Activated CD4-positive, alpha-beta memory T cell treated with anti-CD3 and anti-CD28 coated beads, Interleukin-2, amount 10 ng/mL, durations not matched to agents 7 days and 5 days (primary cell): Measurements from ENCODE around the gene SPEN. TPM values are rescaled to one million over a fixed set of nuclear protein-coding genes. Genes with fewer than 3 reads are reported as not detected.
"Not testable (repeated sequence)": the region's sequence is repeated elsewhere in the genome, so short reads cannot be mapped to it uniquely, and the experiment has no call there.

ENCODE experiments used
- CTCF ChIA-PET: fragments of 350-600 bp; sonication (Branson Sonifier 250); formaldehyde crosslinking; loops from one replicate; lab custom pipeline; 2021; ENCODE audit warnings: antibody characterized with exemption, inconsistent platforms; lab: Charles Lee
- POLR2A ChIA-PET: fragments of 350-600 bp; sonication (Branson Sonifier 250); formaldehyde crosslinking; loops from one replicate; lab custom pipeline; 2021; ENCODE audit warnings: antibody characterized with exemption; lab: Charles Lee
- DNase-seq: peaks from one replicate; pipeline ENCODE4 v3.0.0-alpha.2; 2020
- H3K27ac Mint-ChIP-seq: one replicate; pipeline ENCODE4 v1.8.0; 2021; ENCODE audit warnings: mild to moderate bottlenecking, mixed read lengths
- H3K27me3 Mint-ChIP-seq: one replicate; pipeline ENCODE4 v1.8.0; 2021; ENCODE audit warnings: mixed read lengths
- H3K36me3 Mint-ChIP-seq: one replicate; pipeline ENCODE4 v1.8.0; 2021; ENCODE audit warnings: low read depth, mixed read lengths
- H3K4me1 Mint-ChIP-seq: one replicate; pipeline ENCODE4 v1.8.0; 2021; ENCODE audit warnings: mixed read lengths
- H3K4me3 Mint-ChIP-seq: one replicate; pipeline ENCODE4 v1.8.0; 2021; ENCODE audit warnings: mild to moderate bottlenecking, mixed read lengths
- H3K9me3 Mint-ChIP-seq: one replicate; pipeline ENCODE4 v1.8.0; 2021; ENCODE audit warnings: mixed read lengths
- total RNA-seq, 2 experiments: library from RNA; stranded (reverse); gene quantifications; one replicate each; pipeline ENCODE4 v1.2.3, GENCODE V29; 2021

Gene SPEN
- total RNA-seq, 2 experiments from 2014 or later = 52.1 to 52.5 TPM

- DNase-seq = no peak
- Mint-ChIP-seq H3K27ac (no peak overlapping the region), H3K27me3 (no peaks in the 10 kb centered on the region), H3K9me3 (no peaks in the 10 kb centered on the region), H3K36me3 (peaks cover 20% of the 10 kb centered on the region), H3K4me1 (peaks cover 31% of the 10 kb centered on the region), H3K4me3 (no peak overlapping the region)
- CTCF ChIA-PET = interaction anchor here (1.2 to 1.5 kb wide), 2 partner anchors 9 to 39 kb away, joined by 3 to 4 read pairs; no protein-coding TSS in a partner anchor
- POLR2A ChIA-PET = interaction anchor here (0.9 kb wide), 1 partner anchor 39 kb away, joined by 4 read pairs; the partner anchor contains the start of gene SPEN
Measured at GRCh38 chr1:15886611-15887167, 39.2 kb downstream of the SPEN start.

GRCh38 chr1:15892857-15893599 is 45.5 kb downstream of the SPEN start:
- H3K9me3 Mint-ChIP-seq, DNase-seq, H3K4me3 Mint-ChIP-seq, H3K27me3 Mint-ChIP-seq: not testable (repeated sequence)
- H3K4me1 Mint-ChIP-seq = peaks cover 31% of the 10 kb centered on the region
- CTCF ChIA-PET = interaction anchor here (1.5 kb wide), 1 partner anchor 101 kb away, joined by 3 read pairs; no protein-coding TSS in a partner anchor
- peak overlapping the region; percentile 70 for H3K27ac Mint-ChIP-seq
- POLR2A ChIA-PET = interaction anchor here (1.6 kb wide), 1 partner anchor 45 kb away, joined by 4 read pairs; the partner anchor contains the start of gene SPEN
- H3K36me3 Mint-ChIP-seq = peaks cover 37% of the 10 kb centered on the region

GRCh38 chr1:15895233-15895632 is 47.7 kb downstream of the SPEN start:
- H3K4me1 Mint-ChIP-seq = peaks cover 35% of the 10 kb centered on the region
- H3K4me3 Mint-ChIP-seq = no peak overlapping the region
- H3K27ac Mint-ChIP-seq = no peak overlapping the region
- no peaks in the 10 kb centered on the region for H3K27me3 Mint-ChIP-seq
- ChIA-PET POLR2A (interaction anchor here (0.8 to 1.3 kb wide), 2 partner anchors 59 to 61 kb away, joined by 3 read pairs; no protein-coding TSS in a partner anchor), CTCF (interaction anchor here (1.2 to 1.3 kb wide), 2 partner anchors 12 to 80 kb away, joined by 3 to 7 read pairs; no protein-coding TSS in a partner anchor)
- H3K36me3 Mint-ChIP-seq = peaks cover 27% of the 10 kb centered on the region
- DNase-seq = no peak
- H3K9me3 Mint-ChIP-seq = no peaks in the 10 kb centered on the region

DNA sequence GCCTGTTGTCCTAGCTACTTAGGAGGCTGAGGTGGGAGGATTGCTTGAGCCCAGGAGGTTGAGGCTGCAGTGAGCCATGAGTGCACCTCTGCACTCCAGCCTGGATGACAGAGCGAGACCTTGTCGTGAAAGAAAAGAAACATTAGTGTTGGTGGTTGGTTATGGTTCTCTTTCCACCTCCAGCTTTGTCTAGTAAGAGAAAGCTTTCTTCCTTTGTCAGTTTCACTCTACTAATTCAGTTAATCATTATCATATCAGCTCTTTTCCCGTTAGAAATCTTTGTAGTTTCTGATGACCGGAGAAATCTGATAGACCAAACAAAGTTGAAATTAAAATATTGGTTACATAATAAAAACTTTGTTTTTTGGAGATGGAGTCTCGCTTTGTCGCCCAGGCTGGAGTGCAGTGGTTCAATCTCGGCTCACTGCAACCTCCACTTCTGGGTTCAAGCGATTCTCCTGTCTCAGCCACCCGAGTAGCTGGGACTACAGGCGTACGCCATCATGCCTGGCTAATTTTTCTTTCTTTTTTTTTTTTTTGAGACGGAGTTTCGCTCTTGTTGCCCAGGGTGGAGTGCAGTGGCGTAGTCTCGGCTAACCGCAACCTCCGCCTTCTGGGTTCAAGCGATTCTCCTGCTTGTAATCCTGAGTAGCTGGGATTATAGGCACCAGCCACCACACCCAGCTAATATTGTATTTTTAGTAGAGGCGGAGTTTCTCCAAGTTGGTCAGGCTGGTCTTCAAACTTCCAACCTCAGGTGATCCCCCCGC is 49.5 kb downstream of the SPEN start:
- POLR2A ChIA-PET = interaction anchor here (0.9 kb wide), 1 partner anchor 370 kb away, joined by 3 read pairs; no protein-coding TSS in a partner anchor
- not testable (repeated sequence) for DNase-seq

DNA sequence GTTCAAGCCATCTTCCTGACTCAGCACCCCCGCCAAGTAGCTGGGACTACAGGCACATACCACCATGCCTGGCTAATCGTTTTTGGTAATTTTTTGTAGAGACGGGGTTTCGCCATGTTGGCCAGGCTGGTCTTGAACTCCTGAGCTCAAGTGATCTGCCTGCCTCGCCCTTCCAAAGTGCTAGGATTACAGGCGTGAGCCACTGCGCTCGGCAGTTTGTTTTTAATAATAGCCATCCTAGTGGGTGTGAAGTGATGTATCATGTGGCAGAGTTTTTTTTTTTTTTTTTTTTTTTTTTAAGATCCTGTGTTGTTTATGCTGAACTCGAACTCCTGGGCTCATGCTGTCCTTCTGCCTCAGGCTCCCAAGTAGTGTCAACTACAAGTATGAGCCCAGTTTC is 51.8 kb downstream of the SPEN start:
- no peak for DNase-seq
- Mint-ChIP-seq H3K9me3 (no peaks in the 10 kb centered on the region), H3K4me3 (no peak overlapping the region), H3K4me1 (peaks cover 24% of the 10 kb centered on the region), H3K36me3 (peaks cover 16% of the 10 kb centered on the region), H3K27ac (no peak overlapping the region), H3K27me3 (no peaks in the 10 kb centered on the region)
- ChIA-PET CTCF (no interaction called here), POLR2A (no interaction called here)

More for the DNA sequence above, 49.5 kb downstream of the SPEN start:
- H3K4me3 Mint-ChIP-seq, H3K27me3 Mint-ChIP-seq, H3K9me3 Mint-ChIP-seq: not testable (repeated sequence)
- H3K4me1 Mint-ChIP-seq = peaks cover 38% of the 10 kb centered on the region
- CTCF ChIA-PET = interaction anchor here (0.9 kb wide), 1 partner anchor 17 kb away, joined by 3 read pairs; no protein-coding TSS in a partner anchor
- H3K36me3 Mint-ChIP-seq = peaks cover 22% of the 10 kb centered on the region
- peak overlapping the region; percentile 56 for H3K27ac Mint-ChIP-seq

DNA sequence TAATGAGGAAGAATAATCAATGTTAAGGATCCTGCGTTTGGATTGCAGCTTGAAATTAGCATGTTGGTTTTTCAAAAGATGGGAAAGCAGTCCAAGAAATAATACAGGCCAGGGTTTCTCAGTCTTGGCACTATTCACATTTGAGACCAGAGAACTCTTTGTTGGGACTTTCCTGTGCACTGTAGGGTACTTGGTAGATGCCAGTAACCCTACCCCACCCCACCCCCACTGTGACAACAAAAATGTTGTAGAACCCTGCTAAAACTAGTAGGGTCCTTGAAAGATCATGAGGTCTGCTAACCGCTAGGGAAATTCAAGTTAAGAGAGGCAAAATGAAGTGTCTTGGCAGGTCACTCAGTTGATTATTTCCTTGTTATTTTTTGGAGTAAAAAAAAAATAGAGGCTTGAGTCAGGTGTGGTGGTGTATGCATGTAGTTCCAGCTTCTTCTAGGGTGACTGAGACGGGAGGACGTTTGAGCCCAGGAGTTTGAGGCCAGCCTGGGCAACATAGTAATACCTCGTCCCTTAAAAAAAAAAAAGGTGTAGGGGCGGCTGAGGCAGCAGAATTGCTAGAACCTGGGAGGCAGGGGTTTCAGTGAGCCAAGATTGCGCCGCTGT is 53.3 kb downstream of the SPEN start:
- DNase-seq = no peak
- Mint-ChIP-seq H3K9me3 (no peaks in the 10 kb centered on the region), H3K27ac (no peak overlapping the region), H3K4me3 (no peak overlapping the region), H3K27me3 (no peaks in the 10 kb centered on the region), H3K36me3 (peaks cover 13% of the 10 kb centered on the region), H3K4me1 (peaks cover 21% of the 10 kb centered on the region)
- POLR2A ChIA-PET = no interaction called here
- CTCF ChIA-PET = no interaction called here

DNA sequence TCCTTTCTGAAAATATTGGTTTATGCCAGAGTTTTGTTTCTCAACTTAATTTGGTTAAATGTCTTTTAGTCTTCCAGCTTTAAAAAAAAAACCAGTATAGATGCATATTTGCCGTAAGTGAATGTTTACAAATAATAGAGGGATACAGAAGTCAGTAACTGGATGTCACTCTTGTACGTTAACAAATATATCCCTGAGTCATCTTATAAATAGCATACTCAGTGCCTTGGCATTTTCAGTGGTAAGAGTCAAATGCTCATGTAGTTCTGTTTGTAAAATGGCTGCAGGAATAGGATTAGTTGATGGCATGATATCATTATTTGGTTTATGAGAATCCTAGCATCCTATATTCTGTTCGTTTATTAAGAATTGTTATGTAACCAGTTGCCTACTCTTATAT is 55.4 kb downstream of the SPEN start:
- ChIA-PET POLR2A (no interaction called here), CTCF (interaction anchor here (0.9 kb wide), 1 partner anchor 87 kb away, joined by 3 read pairs; no protein-coding TSS in a partner anchor)
- no peak overlapping the region for H3K4me3 Mint-ChIP-seq
- no peaks in the 10 kb centered on the region for H3K9me3 Mint-ChIP-seq
- peaks cover 13% of the 10 kb centered on the region for H3K4me1 Mint-ChIP-seq
- peaks cover 4% of the 10 kb centered on the region for H3K36me3 Mint-ChIP-seq
- H3K27ac Mint-ChIP-seq = no peak overlapping the region
- no peak for DNase-seq
- H3K27me3 Mint-ChIP-seq = no peaks in the 10 kb centered on the region

DNA sequence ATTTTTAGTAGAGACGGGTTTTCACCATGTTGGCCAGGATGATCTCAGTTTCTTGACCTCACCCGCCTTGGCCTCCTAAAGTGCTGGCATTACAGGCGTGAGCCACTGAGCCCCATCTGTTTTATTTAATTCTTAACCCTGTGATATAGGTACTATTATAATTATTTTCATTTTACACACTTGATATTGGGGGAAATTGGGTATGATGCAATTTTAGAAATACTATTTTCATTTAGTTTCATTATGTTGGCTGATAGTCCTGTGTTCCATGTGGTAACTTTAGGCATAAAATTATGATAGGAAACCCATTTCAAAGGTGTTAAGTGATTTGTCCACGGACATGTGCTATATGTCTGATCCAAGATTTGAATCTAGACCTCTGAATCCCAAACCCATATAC is 61.1 kb downstream of the SPEN start:
- ChIA-PET POLR2A (no interaction called here), CTCF (no interaction called here)
- Mint-ChIP-seq H3K36me3 (peaks cover 33% of the 10 kb centered on the region), H3K27me3 (no peaks in the 10 kb centered on the region), H3K27ac (no peak overlapping the region), H3K4me3 (no peak overlapping the region), H3K4me1 (no peaks in the 10 kb centered on the region), H3K9me3 (no peaks in the 10 kb centered on the region)
- no peak for DNase-seq

GRCh38 chr1:15911141-15911540 is 63.6 kb downstream of the SPEN start:
- H3K4me3 Mint-ChIP-seq = no peak overlapping the region
- H3K4me1 Mint-ChIP-seq = peaks cover 8% of the 10 kb centered on the region
- CTCF ChIA-PET = interaction anchor here (2.1 kb wide), 1 partner anchor 96 kb away, joined by 7 read pairs; no protein-coding TSS in a partner anchor
- no peak overlapping the region for H3K27ac Mint-ChIP-seq
- H3K9me3 Mint-ChIP-seq = no peaks in the 10 kb centered on the region
- no peaks in the 10 kb centered on the region for H3K27me3 Mint-ChIP-seq
- H3K36me3 Mint-ChIP-seq = peaks cover 45% of the 10 kb centered on the region
- no peak for DNase-seq
- POLR2A ChIA-PET = no interaction called here

GRCh38 chr1:15911927-15912326 is 64.4 kb downstream of the SPEN start:
- Mint-ChIP-seq H3K4me3 (no peak overlapping the region), H3K36me3 (peaks cover 52% of the 10 kb centered on the region), H3K4me1 (peaks cover 15% of the 10 kb centered on the region), H3K27me3 (no peaks in the 10 kb centered on the region), H3K27ac (no peak overlapping the region), H3K9me3 (no peaks in the 10 kb centered on the region)
- no peak for DNase-seq
- POLR2A ChIA-PET = no interaction called here
- CTCF ChIA-PET = interaction anchor here (0.9 to 2.1 kb wide), 2 partner anchors 13 to 96 kb away, joined by 3 to 7 read pairs; no protein-coding TSS in a partner anchor

GRCh38 chr1:15913607-15914006 is 66.1 kb downstream of the SPEN start:
- H3K4me3 Mint-ChIP-seq, H3K27ac Mint-ChIP-seq, H3K9me3 Mint-ChIP-seq, H3K27me3 Mint-ChIP-seq, DNase-seq: not testable (repeated sequence)
- Mint-ChIP-seq H3K36me3 (peaks cover 61% of the 10 kb centered on the region), H3K4me1 (peaks cover 26% of the 10 kb centered on the region)
- ChIA-PET CTCF (interaction anchor here (0.6 kb wide), 1 partner anchor 17 kb away, joined by 3 read pairs; no protein-coding TSS in a partner anchor), POLR2A (interaction anchor here (1.3 to 1.6 kb wide), 2 partner anchors 66 to 80 kb away, joined by 4 to 5 read pairs; partner anchors contain the start of gene SPEN)

- peaks cover 39% of the 10 kb centered on the region for H3K4me1 Mint-ChIP-seq
- DNase-seq = no peak
- H3K27me3 Mint-ChIP-seq = no peaks in the 10 kb centered on the region
- H3K27ac Mint-ChIP-seq = peak overlapping the region; percentile 58
- ChIA-PET CTCF (interaction anchor here (2.9 kb wide), 1 partner anchor 100 kb away, joined by 11 read pairs; no protein-coding TSS in a partner anchor), POLR2A (interaction anchor here (1.3 kb wide), 1 partner anchor 67 kb away, joined by 6 read pairs; no protein-coding TSS in a partner anchor)
- peak overlapping the region; percentile 40 for H3K4me3 Mint-ChIP-seq
- no peaks in the 10 kb centered on the region for H3K9me3 Mint-ChIP-seq
- H3K36me3 Mint-ChIP-seq = peaks cover 58% of the 10 kb centered on the region
Measured at GRCh38 chr1:15915991-15916390, 68.5 kb downstream of the SPEN start.
